Panc1 (cell line): ENCODE measurements around the gene AIRE. TPM values are rescaled to one million over a fixed set of nuclear protein-coding genes. Genes with fewer than 3 reads are reported as not detected.

Source experiments
- ATAC-seq: fragments of 200-7000 bp; cut with Tn5 transposase; 2 replicates; pipeline ENCODE4 v1.9.1; 2020; ENCODE audit warnings: mild to moderate bottlenecking, moderate library complexity
- BruUV-seq: library from RNA; stranded (reverse); fragments of 400-500 nt; replicated peaks from 2 replicates; lab custom pipeline; 2021; lab: Mats Ljungman, UMichigan
- CTCF ChIA-PET: fragments of 300-600 bp; sonication (Branson Sonifier 250); formaldehyde crosslinking; loops from one replicate; lab custom pipeline; 2022; ENCODE audit warnings: antibody characterized with exemption; lab: Charles Lee
- POLR2A ChIA-PET: fragments of 300-600 bp; sonication (Branson Sonifier 250); formaldehyde crosslinking; loops from one replicate; lab custom pipeline; 2022; ENCODE audit warnings: antibody characterized with exemption; lab: Charles Lee
- DNase-seq: peaks from one replicate; pipeline ENCODE4 v3.0.0-alpha.2; 2010; ENCODE audit warnings: low read depth, low spot score
- H3K27ac ChIP-seq: 2 replicates; pipeline ENCODE4 v1.5.1; 2011; ENCODE audit warnings: mild to moderate bottlenecking, low read length, inconsistent platforms
- H3K27me3 ChIP-seq: fragments of 200-500 bp; sonication (Bioruptor generic); 2 replicates; pipeline ENCODE4 v1.6.0; 2014; ENCODE audit warnings: low read length, inconsistent platforms; ENCODE audit not compliant: control insufficient read depth, insufficient read depth
- H3K36me3 ChIP-seq: fragments of 200-500 bp; sonication (Bioruptor generic); 2 replicates; pipeline ENCODE4 v1.5.1; 2014; ENCODE audit warnings: inconsistent platforms, mild to moderate bottlenecking, low read length, moderate library complexity; ENCODE audit not compliant: control insufficient read depth, insufficient read depth
- H3K4me1 ChIP-seq: 2 replicates; pipeline ENCODE4 v1.5.1; 2011; ENCODE audit warnings: inconsistent platforms, mild to moderate bottlenecking, low read length, moderate library complexity; ENCODE audit not compliant: control insufficient read depth, insufficient read depth
- H3K4me3 ChIP-seq, 2 experiments: 2 replicates each; pipeline ENCODE4 v1.5.1; 2011 to 2012; ENCODE audit warnings: low read depth in 2 of 2, low read length in 2 of 2, mild to moderate bottlenecking in 2 of 2, inconsistent platforms in 1 of 2, moderate library complexity in 1 of 2
- H3K9me3 ChIP-seq: fragments of 200-500 bp; sonication (Bioruptor generic); 2 replicates; pipeline ENCODE4 v1.5.1; 2014; ENCODE audit warnings: low read depth, mild to moderate bottlenecking, inconsistent platforms, low read length, moderate library complexity; ENCODE audit not compliant: control insufficient read depth, insufficient read depth
- CTCF ChIP-seq: fragments of 450-650 bp; IDR thresholded peaks from 2 replicates; pipeline ENCODE4 v1.5.1; 2017; ENCODE audit warnings: mild to moderate bottlenecking
- POLR2AphosphoS5 ChIP-seq: IDR thresholded peaks from 2 replicates; pipeline ENCODE4 v1.6.1; 2012; ENCODE audit warnings: mild to moderate bottlenecking, low read depth, low read length, moderate library complexity
- REST ChIP-seq, 2 experiments: IDR thresholded peaks; 2 replicates each; pipeline ENCODE4 v1.6.1; 2011 to 2012; ENCODE audit warnings: low read depth in 2 of 2, control low read depth in 1 of 2, low read length in 1 of 2, mild to moderate bottlenecking in 1 of 2, moderate library complexity in 1 of 2; ENCODE audit not compliant: insufficient read depth in 1 of 2
- SIN3A ChIP-seq: IDR thresholded peaks from 2 replicates; pipeline ENCODE4 v1.6.1; 2012; ENCODE audit warnings: low read depth, mild to moderate bottlenecking, low read length, moderate library complexity, borderline replicate concordance; ENCODE audit not compliant: insufficient read depth
- TCF7L2 ChIP-seq: IDR thresholded peaks from 2 replicates; pipeline ENCODE4 v1.6.1; 2011; ENCODE audit warnings: mild to moderate bottlenecking, low read depth, low read length, inconsistent platforms
- in situ Hi-C: cut with HindIII; loops from 2 replicates; pipeline ENCODE4 v1.10.0; 2016; ENCODE audit warnings: low sequenced_read_pairs, low pct_unique_long_range_greater_than_20kb
- intact Hi-C: fragments of 100-400 bp; cut with micrococcal nuclease; formaldehyde crosslinking; loops from one replicate; pipeline ENCODE4 v1.10.0; 2022; ENCODE audit not compliant: unreplicated experiment
- total RNA-seq: library from RNA; stranded (reverse); gene quantifications from one replicate; pipeline ENCODE4 v1.2.1, GENCODE V29; 2021; ENCODE audit not compliant: unreplicated experiment

Gene AIRE
- total RNA-seq, 1 experiment from 2014 or later, result not detected

DNA sequence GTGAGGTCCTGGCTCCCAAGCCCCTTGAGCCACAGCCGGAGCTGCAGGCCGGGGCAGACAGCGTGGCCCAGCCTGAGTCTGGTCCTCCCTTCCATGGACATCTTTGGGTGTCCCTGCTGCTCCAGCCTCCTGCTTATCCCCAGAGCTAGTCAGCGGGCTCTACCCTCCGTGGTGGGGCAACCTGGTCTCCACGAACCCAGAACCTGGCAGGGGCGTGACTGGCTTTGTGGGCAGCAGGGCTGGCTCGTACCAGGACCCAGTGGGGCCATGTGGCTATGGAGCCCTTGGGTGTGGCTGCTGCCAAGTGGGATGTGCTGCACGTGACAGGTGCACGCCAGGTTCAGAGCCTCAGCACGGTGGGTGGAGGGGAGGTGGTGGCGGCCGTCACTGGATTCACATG lies 35.2 kb downstream of the AIRE start:
- ATAC-seq, result no peak

GRCh38 chr21:44321846-44322450 lies 36.3 kb downstream of the AIRE start:
- ATAC-seq, result no peak
- ChIA-PET POLR2A (no interaction called here), CTCF (interaction anchor here (0.6 kb wide), 1 partner anchor 494 kb away, joined by 4 read pairs; no protein-coding TSS in a partner anchor)
- in situ Hi-C loops (no loop called here), intact Hi-C loops (no loop called here)
- BruUV-seq, result no TSS peak
- TF ChIP-seq REST (IDR thresholded peaks at IDR 0.05; ENCODE audit: insufficient read depth in 1 of 2, low read depth in 2 of 2, low read length in 1 of 2) (no peak), SIN3A (no peak), TCF7L2 (no peak)
- Histone ChIP-seq H3K4me1 (no peaks in the 10 kb centered on the region), H3K9me3 (no peaks in the 10 kb centered on the region), H3K36me3 (no peaks in the 10 kb centered on the region), H3K27ac (no peak overlapping the region), H3K4me3 (no peak overlapping the region), H3K27me3 (no peaks in the 10 kb centered on the region)
- DNase-seq, result no peak

More for the DNA sequence above, 35.2 kb downstream of the AIRE start:
- no peak for DNase-seq
- Histone ChIP-seq H3K27ac (no peak overlapping the region), H3K36me3 (no peaks in the 10 kb centered on the region), H3K4me3 (no peak overlapping the region), H3K4me1 (no peaks in the 10 kb centered on the region), H3K9me3 (no peaks in the 10 kb centered on the region), H3K27me3 (no peaks in the 10 kb centered on the region)
- in situ Hi-C loops, result no loop called here
- ChIA-PET CTCF (no interaction called here), POLR2A (no interaction called here)
- no TSS peak for BruUV-seq
- TF ChIP-seq TCF7L2 (no peak), REST (IDR thresholded peaks at IDR 0.05; ENCODE audit: insufficient read depth in 1 of 2, low read depth in 2 of 2, low read length in 1 of 2) (no peak), POLR2AphosphoS5 (no peak), SIN3A (no peak), CTCF (no peak)
- intact Hi-C loops, result no loop called here
